Measurements from ENCODE around the gene SLC25A25.

DNA sequence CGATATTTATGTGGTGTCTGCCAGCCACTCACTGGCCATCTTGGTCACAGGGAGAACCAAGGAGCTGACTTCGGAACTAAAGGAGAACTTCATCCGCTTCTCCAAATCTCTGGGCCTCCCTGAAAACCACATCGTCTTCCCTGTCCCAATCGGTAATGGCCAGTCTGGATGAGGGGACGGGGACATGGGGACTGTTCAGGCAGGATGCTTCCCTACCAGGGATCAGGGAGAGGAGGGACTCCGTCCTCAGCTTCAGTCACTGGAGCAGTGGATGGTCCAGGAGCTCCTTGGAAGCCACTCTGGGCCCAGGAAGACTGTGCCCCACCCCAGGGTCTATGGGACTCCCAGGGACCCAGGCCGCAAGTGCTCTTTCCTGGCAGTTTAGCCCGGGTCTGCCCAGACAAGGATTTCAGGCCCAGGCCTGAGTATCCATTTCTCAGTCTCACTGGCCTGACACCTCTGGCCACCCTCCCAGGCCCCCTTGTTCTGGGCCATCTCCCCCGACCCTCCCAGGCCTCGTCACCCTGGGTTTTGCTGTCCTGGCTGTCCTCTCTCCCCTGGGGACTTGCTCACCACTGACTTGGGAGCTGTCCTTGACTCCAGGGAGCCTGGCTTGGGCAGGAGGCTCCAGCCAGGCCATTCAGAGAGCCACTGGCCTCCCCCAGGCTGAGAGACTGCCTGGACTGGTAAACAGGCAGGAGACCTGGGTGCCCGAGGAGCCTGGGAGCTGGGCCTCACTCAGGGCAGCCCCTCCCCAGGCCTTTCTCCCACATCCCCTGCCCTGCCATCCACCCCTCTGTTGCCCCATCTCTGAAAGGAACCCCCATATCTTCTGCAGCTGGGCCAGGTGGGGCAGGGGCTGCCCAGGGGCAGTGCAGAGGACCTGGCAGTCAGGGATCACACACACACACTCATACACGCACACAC lies 84.4 kb downstream of the SLC25A25 start:
- TF ChIP-seq, protein P1, sequence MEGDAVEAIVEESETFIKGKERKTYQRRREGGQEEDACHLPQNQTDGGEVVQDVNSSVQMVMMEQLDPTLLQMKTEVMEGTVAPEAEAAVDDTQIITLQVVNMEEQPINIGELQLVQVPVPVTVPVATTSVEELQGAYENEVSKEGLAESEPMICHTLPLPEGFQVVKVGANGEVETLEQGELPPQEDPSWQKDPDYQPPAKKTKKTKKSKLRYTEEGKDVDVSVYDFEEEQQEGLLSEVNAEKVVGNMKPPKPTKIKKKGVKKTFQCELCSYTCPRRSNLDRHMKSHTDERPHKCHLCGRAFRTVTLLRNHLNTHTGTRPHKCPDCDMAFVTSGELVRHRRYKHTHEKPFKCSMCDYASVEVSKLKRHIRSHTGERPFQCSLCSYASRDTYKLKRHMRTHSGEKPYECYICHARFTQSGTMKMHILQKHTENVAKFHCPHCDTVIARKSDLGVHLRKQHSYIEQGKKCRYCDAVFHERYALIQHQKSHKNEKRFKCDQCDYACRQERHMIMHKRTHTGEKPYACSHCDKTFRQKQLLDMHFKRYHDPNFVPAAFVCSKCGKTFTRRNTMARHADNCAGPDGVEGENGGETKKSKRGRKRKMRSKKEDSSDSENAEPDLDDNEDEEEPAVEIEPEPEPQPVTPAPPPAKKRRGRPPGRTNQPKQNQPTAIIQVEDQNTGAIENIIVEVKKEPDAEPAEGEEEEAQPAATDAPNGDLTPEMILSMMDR (IDR thresholded peaks at IDR 0.05), result no peak
- TF ChIP-seq POLR2A (IDR thresholded peaks at IDR 0.05), result no peak

Measured in prostate gland (tissue), 2 donors.